ENCODE results near the gene SRPK2. TPM values are rescaled to one million over a fixed set of nuclear protein-coding genes. Genes with fewer than 3 reads are reported as not detected.
"Not testable (repeated sequence)": the region's sequence is repeated elsewhere in the genome, so short reads cannot be mapped to it uniquely, and the experiment has no call there.

SRPK2 gene
- total and polyA plus RNA-seq, 2 donors (not counting 1 experiment from before 2014, with no cell fraction given), result 15.2 to 108 TPM

DNA sequence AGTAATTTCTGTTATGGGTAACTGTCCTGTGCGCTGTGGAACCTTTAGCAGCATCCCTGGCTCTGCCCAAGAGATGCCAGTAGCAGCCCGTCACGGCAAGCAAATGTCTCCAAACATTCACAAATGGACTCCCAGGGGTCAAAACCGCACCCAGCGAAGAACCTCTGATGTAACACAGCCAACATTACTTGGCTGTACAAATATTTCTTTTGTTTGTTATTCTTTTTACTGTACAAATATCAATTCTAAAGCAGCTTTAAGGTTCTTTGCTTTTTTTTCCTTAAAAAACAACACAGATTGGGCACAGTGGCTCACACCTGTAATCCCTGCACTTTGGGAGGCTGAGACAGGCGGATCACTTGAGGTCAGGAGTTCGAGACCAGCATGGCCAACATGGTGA, 192.2 kb downstream of the SRPK2 start:
- TF ChIP-seq, protein P1, sequence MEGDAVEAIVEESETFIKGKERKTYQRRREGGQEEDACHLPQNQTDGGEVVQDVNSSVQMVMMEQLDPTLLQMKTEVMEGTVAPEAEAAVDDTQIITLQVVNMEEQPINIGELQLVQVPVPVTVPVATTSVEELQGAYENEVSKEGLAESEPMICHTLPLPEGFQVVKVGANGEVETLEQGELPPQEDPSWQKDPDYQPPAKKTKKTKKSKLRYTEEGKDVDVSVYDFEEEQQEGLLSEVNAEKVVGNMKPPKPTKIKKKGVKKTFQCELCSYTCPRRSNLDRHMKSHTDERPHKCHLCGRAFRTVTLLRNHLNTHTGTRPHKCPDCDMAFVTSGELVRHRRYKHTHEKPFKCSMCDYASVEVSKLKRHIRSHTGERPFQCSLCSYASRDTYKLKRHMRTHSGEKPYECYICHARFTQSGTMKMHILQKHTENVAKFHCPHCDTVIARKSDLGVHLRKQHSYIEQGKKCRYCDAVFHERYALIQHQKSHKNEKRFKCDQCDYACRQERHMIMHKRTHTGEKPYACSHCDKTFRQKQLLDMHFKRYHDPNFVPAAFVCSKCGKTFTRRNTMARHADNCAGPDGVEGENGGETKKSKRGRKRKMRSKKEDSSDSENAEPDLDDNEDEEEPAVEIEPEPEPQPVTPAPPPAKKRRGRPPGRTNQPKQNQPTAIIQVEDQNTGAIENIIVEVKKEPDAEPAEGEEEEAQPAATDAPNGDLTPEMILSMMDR (IDR thresholded peaks at IDR 0.05), result no peak
- no peak for TF ChIP-seq EZH2 (IDR thresholded peaks at IDR 0.05; ENCODE audit: borderline replicate concordance, insufficient read depth, low read depth, low read length, poor library complexity, severe bottlenecking)
- DNase-seq (no peak), ATAC-seq (ENCODE audit: low read depth) (no peak)
- ChIA-PET POLR2A (interaction anchor here (0.5 kb wide), 1 partner anchor 117 kb away, joined by 4 read pairs; no protein-coding TSS in a partner anchor), CTCF (no interaction called here)
- Histone ChIP-seq H3K27ac (ENCODE audit: low read length in 2 of 2) (no peak overlapping the region), H3K9ac (ENCODE audit: low read length) (no peak overlapping the region), H3K4me2 (replicated peaks; ENCODE audit: low read depth, low read length, poor library complexity, severe bottlenecking) (no peak overlapping the region), H3K4me3 (ENCODE audit: control extremely low read depth in 1 of 5, extremely low read depth in 1 of 5, insufficient read depth in 1 of 5, low read depth in 2 of 5, low read length in 4 of 5) (no peak overlapping the region), H3K4me1 (ENCODE audit: control insufficient read depth in 2 of 2, insufficient read depth in 2 of 2, low read length in 2 of 2) (peaks cover 15 to 21% of the 10 kb centered on the region in 2 donors), H3K9me3 (ENCODE audit: control extremely low read depth in 1 of 3, control insufficient read depth in 2 of 3, insufficient read depth in 1 of 3, low read length in 2 of 3) (no peaks in the 10 kb centered on the region), H3K36me3 (replicated peaks in 1 of 2; ENCODE audit: control extremely low read depth in 1 of 2, control insufficient read depth in 1 of 2, extremely low read depth in 1 of 2, insufficient read depth in 2 of 2, low read length in 1 of 2) (peaks cover 1 to 21% of the 10 kb centered on the region in 2 experiments), H2AFZ (ENCODE audit: insufficient read depth, low read depth, low read length, poor library complexity, severe bottlenecking) (no peak overlapping the region), H3K79me2 (ENCODE audit: control insufficient read depth, insufficient read depth, low read length) (peaks cover 32% of the 10 kb centered on the region), H4K20me1 (ENCODE audit: control insufficient read depth, insufficient read depth, low read length, poor library complexity, severe bottlenecking) (peaks cover 10% of the 10 kb centered on the region), H3K27me3 (replicated peaks in 1 of 4; ENCODE audit: control extremely low read depth in 1 of 4, control insufficient read depth in 3 of 4, insufficient read depth in 4 of 4, low read length in 3 of 4) (no peaks in the 10 kb centered on the region)
- peaks cover 41% of the 10 kb centered on the region for H3K4me1 Mint-ChIP-seq
- intact Hi-C loops (cut with micrococcal nuclease), result loop anchor here (5.0 kb wide), 1 partner anchor 49 kb away; no protein-coding TSS in a partner anchor
- H3K9me3 Mint-ChIP-seq (ENCODE audit: insufficient read depth), result no peaks in the 10 kb centered on the region
- WGBS (ENCODE audit: insufficient coverage), result 100% methylated on average over 2 of the region's 7 CpGs
- no peak overlapping the region for H3K4me3 Mint-ChIP-seq
- no peak overlapping the region for H3K27ac Mint-ChIP-seq
- no peaks in the 10 kb centered on the region for H3K27me3 Mint-ChIP-seq

DNA sequence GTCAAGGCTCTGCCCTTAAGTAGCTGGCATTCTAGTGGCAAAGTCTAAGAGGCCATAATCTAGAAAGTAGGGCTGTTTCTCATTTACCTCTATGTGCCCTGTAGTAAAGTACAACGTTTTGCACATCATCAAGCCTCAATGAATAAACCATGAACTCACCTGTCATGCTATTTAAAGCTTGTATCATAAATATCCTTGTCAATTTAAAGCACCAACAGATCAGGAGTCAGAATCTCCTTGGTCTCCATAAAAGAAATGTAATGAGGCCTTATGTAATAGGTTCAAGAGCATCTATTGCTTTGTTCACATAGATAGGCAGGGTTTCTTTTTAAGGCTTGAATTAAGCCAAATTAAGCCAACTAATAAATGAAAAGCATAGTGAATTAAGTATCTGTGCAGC, 192.8 kb downstream of the SRPK2 start:
- Histone ChIP-seq H3K27ac (ENCODE audit: low read length in 2 of 2) (no peak overlapping the region), H3K27me3 (replicated peaks in 1 of 4; ENCODE audit: control extremely low read depth in 1 of 4, control insufficient read depth in 3 of 4, insufficient read depth in 4 of 4, low read length in 3 of 4) (no peaks in the 10 kb centered on the region), H4K20me1 (ENCODE audit: control insufficient read depth, insufficient read depth, low read length, poor library complexity, severe bottlenecking) (peaks cover 10% of the 10 kb centered on the region), H2AFZ (ENCODE audit: insufficient read depth, low read depth, low read length, poor library complexity, severe bottlenecking) (no peak overlapping the region), H3K79me2 (ENCODE audit: control insufficient read depth, insufficient read depth, low read length) (peaks cover 35% of the 10 kb centered on the region), H3K4me1 (ENCODE audit: control insufficient read depth in 2 of 2, insufficient read depth in 2 of 2, low read length in 2 of 2) (peaks cover 20 to 26% of the 10 kb centered on the region in 2 donors), H3K4me3 (ENCODE audit: control extremely low read depth in 1 of 5, extremely low read depth in 1 of 5, insufficient read depth in 1 of 5, low read depth in 2 of 5, low read length in 4 of 5) (no peak overlapping the region), H3K4me2 (replicated peaks; ENCODE audit: low read depth, low read length, poor library complexity, severe bottlenecking) (no peak overlapping the region), H3K9me3 (ENCODE audit: control extremely low read depth in 1 of 3, control insufficient read depth in 2 of 3, insufficient read depth in 1 of 3, low read length in 2 of 3) (no peaks in the 10 kb centered on the region), H3K36me3 (replicated peaks in 1 of 2; ENCODE audit: control extremely low read depth in 1 of 2, control insufficient read depth in 1 of 2, extremely low read depth in 1 of 2, insufficient read depth in 2 of 2, low read length in 1 of 2) (peaks cover 1 to 18% of the 10 kb centered on the region in 2 experiments), H3K9ac (ENCODE audit: low read length) (no peak overlapping the region)
- Mint-ChIP-seq H3K27me3 (no peaks in the 10 kb centered on the region), H3K4me3 (no peak overlapping the region), H3K9me3 (ENCODE audit: insufficient read depth) (no peaks in the 10 kb centered on the region), H3K27ac (no peak overlapping the region), H3K4me1 (peaks cover 47% of the 10 kb centered on the region)
- intact Hi-C loops (cut with micrococcal nuclease), result loop anchor here (5.0 kb wide), 1 partner anchor 49 kb away; no protein-coding TSS in a partner anchor
- ATAC-seq (ENCODE audit: low read depth) (no peak), DNase-seq (no peak)
- no CpG with 5 or more reads among the region's 1 CpG for WGBS (ENCODE audit: insufficient coverage)
- TF ChIP-seq EZH2 (IDR thresholded peaks at IDR 0.05; ENCODE audit: borderline replicate concordance, insufficient read depth, low read depth, low read length, poor library complexity, severe bottlenecking), result no peak
- TF ChIP-seq, protein P1 (IDR thresholded peaks at IDR 0.05), result no peak
- ChIA-PET CTCF (no interaction called here), POLR2A (interaction anchor here (0.5 kb wide), 1 partner anchor 117 kb away, joined by 4 read pairs; no protein-coding TSS in a partner anchor)

DNA sequence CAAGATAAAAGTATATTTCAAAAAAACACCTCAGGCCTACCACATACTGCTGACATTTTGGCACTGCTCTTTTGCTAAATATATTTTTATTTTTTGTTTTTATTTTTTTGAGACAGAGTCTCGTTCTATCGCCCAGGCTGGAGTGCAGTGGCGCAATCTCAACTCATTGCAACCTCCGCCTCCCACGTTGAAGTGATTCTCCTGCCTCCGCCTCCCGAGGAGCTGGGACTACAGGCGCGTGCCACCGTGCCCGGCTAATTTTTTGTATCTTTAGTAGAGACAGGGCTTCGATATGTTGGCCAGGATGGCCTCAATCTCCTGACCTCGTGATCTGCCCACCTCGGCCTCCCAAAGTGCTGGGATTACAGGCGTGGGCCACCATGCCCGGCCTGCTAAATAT, 193.8 kb downstream of the SRPK2 start:
- H3K9me3 ChIP-seq (ENCODE audit: control extremely low read depth in 1 of 3, control insufficient read depth in 2 of 3, insufficient read depth in 1 of 3, low read length in 2 of 3); H3K27me3 Mint-ChIP-seq; H2AFZ ChIP-seq (ENCODE audit: insufficient read depth, low read depth, low read length, poor library complexity, severe bottlenecking); H3K9me3 Mint-ChIP-seq (ENCODE audit: insufficient read depth); H3K4me3 ChIP-seq (ENCODE audit: control extremely low read depth in 1 of 5, extremely low read depth in 1 of 5, insufficient read depth in 1 of 5, low read depth in 2 of 5, low read length in 4 of 5); H3K4me2 ChIP-seq (replicated peaks; ENCODE audit: low read depth, low read length, poor library complexity, severe bottlenecking); H3K27me3 ChIP-seq (replicated peaks in 1 of 4; ENCODE audit: control extremely low read depth in 1 of 4, control insufficient read depth in 3 of 4, insufficient read depth in 4 of 4, low read length in 3 of 4); DNase-seq; H3K9ac ChIP-seq (ENCODE audit: low read length); POLR2A ChIA-PET; ATAC-seq (ENCODE audit: low read depth); CTCF ChIA-PET; H3K27ac ChIP-seq (ENCODE audit: low read length in 2 of 2); H3K4me3 Mint-ChIP-seq: not testable (repeated sequence)
- Histone ChIP-seq H4K20me1 (ENCODE audit: control insufficient read depth, insufficient read depth, low read length, poor library complexity, severe bottlenecking) (peaks cover 17% of the 10 kb centered on the region), H3K36me3 (replicated peaks in 1 of 2; ENCODE audit: control extremely low read depth in 1 of 2, control insufficient read depth in 1 of 2, extremely low read depth in 1 of 2, insufficient read depth in 2 of 2, low read length in 1 of 2) (peaks cover 1 to 13% of the 10 kb centered on the region in 2 experiments), H3K79me2 (ENCODE audit: control insufficient read depth, insufficient read depth, low read length) (peaks cover 44% of the 10 kb centered on the region), H3K4me1 (ENCODE audit: control insufficient read depth in 2 of 2, insufficient read depth in 2 of 2, low read length in 2 of 2) (peaks cover 20 to 26% of the 10 kb centered on the region in 2 donors)
- intact Hi-C loops (cut with micrococcal nuclease), result loop anchor here (5.0 kb wide), 1 partner anchor 48 kb away; no protein-coding TSS in a partner anchor
- Mint-ChIP-seq H3K4me1 (peaks cover 51% of the 10 kb centered on the region), H3K27ac (peak overlapping the region; percentile 32)
- WGBS (ENCODE audit: insufficient coverage), result 98% methylated on average over 14 of the region's 16 CpGs
